T-helper 1 cell (primary cell): ENCODE measurements around the gene ANXA3.

ENCODE experiments used
- DNase-seq, 5 donors: peaks; one replicate each; pipeline ENCODE4 v3.0.0-alpha.2; 2012 to 2020

ANXA3 gene

GRCh38 chr4:78613522-78614321, 62.2 kb downstream of the ANXA3 start:
- peak in 1 of 5 donors; percentile 40 for DNase-seq

GRCh38 chr4:78616046-78616498, 64.5 kb downstream of the ANXA3 start:
- no peak for DNase-seq

GRCh38 chr4:78618436-78618835, 66.9 kb downstream of the ANXA3 start:
- no peak for DNase-seq

- no peak for DNase-seq
These were observed 69.8 kb downstream of the ANXA3 start for GRCh38 chr4:78621395-78621794.

GRCh38 chr4:78622253-78622979, 70.8 kb downstream of the ANXA3 start:
- DNase-seq: no peak

GRCh38 chr4:78624048-78624447, 72.5 kb downstream of the ANXA3 start:
- DNase-seq: no peak

- DNase-seq: no peak
These were observed 73.5 kb downstream of the ANXA3 start for GRCh38 chr4:78625073-78625472.

- no peak for DNase-seq
These were observed 75.7 kb downstream of the ANXA3 start for GRCh38 chr4:78627046-78627965.

- no peak for DNase-seq
These were observed 76.6 kb downstream of the ANXA3 start for GRCh38 chr4:78627966-78628678.

GRCh38 chr4:78629991-78630541, 78.5 kb downstream of the ANXA3 start:
- DNase-seq: no peak

- no peak for DNase-seq
These were observed 79.0 kb downstream of the ANXA3 start for GRCh38 chr4:78630615-78631014.

GRCh38 chr4:78634011-78634664, 82.6 kb downstream of the ANXA3 start:
- no peak for DNase-seq

GRCh38 chr4:78638337-78639172, 87.0 kb downstream of the ANXA3 start:
- DNase-seq: peak in 1 of 5 donors; percentile 73

- DNase-seq: peak in 1 of 5 donors; percentile 22
These were observed 89.1 kb downstream of the ANXA3 start for GRCh38 chr4:78640714-78641113.

- DNase-seq: no peak
These were observed 91.4 kb downstream of the ANXA3 start for GRCh38 chr4:78642934-78643333.

- no peak for DNase-seq
These were observed 92.6 kb downstream of the ANXA3 start for GRCh38 chr4:78644063-78644691.

- peak in 3 of 5 donors; percentile 14 to 72 (median 20) for DNase-seq
These were observed 93.3 kb downstream of the ANXA3 start for GRCh38 chr4:78644744-78645330.

- DNase-seq: no peak
These were observed 94.5 kb downstream of the ANXA3 start for GRCh38 chr4:78645853-78646757.
